Smooth muscle cell (in vitro differentiated cells): ENCODE measurements around the gene CORIN. TPM values are rescaled to one million over a fixed set of nuclear protein-coding genes. Genes with fewer than 3 reads are reported as not detected.

Source experiments
- DNase-seq: peaks from one replicate; lab custom pipeline; 2025; ENCODE audit not compliant: unreplicated experiment; lab: John Stamatoyannopoulos, UW
- H2AFZ ChIP-seq: fragments of 200-600 bp; sonication (generic); 2 replicates; pipeline ENCODE4 v1.6.0; 2016; ENCODE audit warnings: antibody characterized with exemption, low read depth, mild to moderate bottlenecking
- H3F3A ChIP-seq: fragments of 200-600 bp; sonication (generic); 2 replicates; pipeline ENCODE4 v1.6.0; 2017; ENCODE audit warnings: antibody characterized with exemption, low read depth
- H3K27ac ChIP-seq: fragments of 200-600 bp; sonication (generic); 2 replicates; pipeline ENCODE4 v1.5.1; 2016; ENCODE audit warnings: low read depth, mild to moderate bottlenecking
- H3K27me3 ChIP-seq: fragments of 200-600 bp; sonication (generic); 2 replicates; pipeline ENCODE4 v1.6.1; 2016; ENCODE audit warnings: low read depth, mild to moderate bottlenecking
- H3K36me3 ChIP-seq: fragments of 200-600 bp; sonication (generic); 2 replicates; pipeline ENCODE4 v1.5.1; 2016; ENCODE audit warnings: low read depth
- H3K4me1 ChIP-seq: fragments of 200-600 bp; sonication (generic); 2 replicates; pipeline ENCODE4 v1.5.1; 2016; ENCODE audit warnings: low read depth
- H3K4me2 ChIP-seq: fragments of 200-600 bp; sonication (generic); 2 replicates; pipeline ENCODE4 v1.6.0; 2016; ENCODE audit warnings: mild to moderate bottlenecking
- H3K4me3 ChIP-seq: fragments of 200-600 bp; sonication (generic); 2 replicates; pipeline ENCODE4 v1.5.1; 2016; ENCODE audit warnings: mild to moderate bottlenecking
- H3K79me2 ChIP-seq: fragments of 200-600 bp; sonication (generic); 2 replicates; pipeline ENCODE4 v1.6.0; 2016; ENCODE audit warnings: low read depth, mild to moderate bottlenecking
- H3K9ac ChIP-seq: fragments of 200-600 bp; sonication (generic); 2 replicates; pipeline ENCODE4 v1.6.0; 2016; ENCODE audit warnings: low read depth
- H3K9me3 ChIP-seq: fragments of 200-600 bp; sonication (generic); replicated peaks from 2 replicates; pipeline ENCODE4 v1.5.1; 2016; ENCODE audit warnings: low read depth
- H4K20me1 ChIP-seq: fragments of 200-600 bp; sonication (generic); 2 replicates; pipeline ENCODE4 v1.6.0; 2016; ENCODE audit warnings: low read depth
- CTCF ChIP-seq: fragments of 200-600 bp; sonication (generic); IDR thresholded peaks from 2 replicates; pipeline ENCODE4 v1.5.1; 2017; ENCODE audit warnings: borderline replicate concordance, mild to moderate bottlenecking, antibody characterized with exemption; ENCODE audit not compliant: insufficient read depth, poor library complexity, severe bottlenecking
- WGBS: methylation state at CpG from one replicate; pipeline ENCODE4 v1.1.7; 2016; ENCODE audit warnings: low lambda C conversion rate; 5-methylcytosine and 5-hydroxymethylcytosine counted together
- polyA plus RNA-seq: library from polyadenylated mRNA; unstranded; fragments of >200 nt; fragmentation: Nextera tagmentation; extraction: Ambion mirVana; gene quantifications from 2 replicates; pipeline ENCODE4 v1.2.1, GENCODE V29; 2016
- total RNA-seq: library from RNA; depleted of rRNA; stranded (reverse); fragments of >200 nt; gene quantifications from 2 replicates; pipeline ENCODE4 v1.2.3, GENCODE V29; 2014

Gene CORIN
- total and polyA plus RNA-seq, 2 experiments from 2014 or later, result 0.27 to 1.8 TPM

DNA sequence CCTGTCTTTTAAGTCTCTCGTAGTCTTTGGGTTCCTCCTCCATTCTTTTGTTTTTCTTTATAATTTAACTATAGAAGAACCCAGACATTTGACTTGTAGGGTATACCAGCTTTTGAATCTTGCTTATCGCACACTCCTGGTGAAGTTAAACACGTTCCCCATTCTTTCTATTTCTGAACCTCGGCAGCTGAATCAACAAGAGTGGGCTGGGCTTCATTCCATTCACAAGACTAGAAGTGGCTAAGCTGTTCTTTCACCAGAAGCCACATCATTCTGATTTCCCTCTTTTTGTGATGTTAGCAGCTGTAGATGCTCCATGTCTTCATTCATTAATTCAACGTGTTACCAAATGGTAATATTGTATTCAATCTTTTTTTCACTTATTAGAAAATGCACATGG is 167.9 kb downstream of the CORIN start:
- no peak for DNase-seq
- Histone ChIP-seq H3K36me3 (no peaks in the 10 kb centered on the region), H3F3A (no peaks in the 10 kb centered on the region), H3K4me3 (no peak overlapping the region), H3K9me3 (no peaks in the 10 kb centered on the region), H3K4me2 (no peak overlapping the region), H3K4me1 (no peaks in the 10 kb centered on the region), H3K27ac (no peak overlapping the region), H4K20me1 (no peaks in the 10 kb centered on the region), H3K27me3 (no peaks in the 10 kb centered on the region), H3K79me2 (no peaks in the 10 kb centered on the region), H3K9ac (no peak overlapping the region), H2AFZ (no peak overlapping the region)
- 77% methylated on average over 5 of the region's 5 CpGs for WGBS
- no peak for TF ChIP-seq CTCF

DNA sequence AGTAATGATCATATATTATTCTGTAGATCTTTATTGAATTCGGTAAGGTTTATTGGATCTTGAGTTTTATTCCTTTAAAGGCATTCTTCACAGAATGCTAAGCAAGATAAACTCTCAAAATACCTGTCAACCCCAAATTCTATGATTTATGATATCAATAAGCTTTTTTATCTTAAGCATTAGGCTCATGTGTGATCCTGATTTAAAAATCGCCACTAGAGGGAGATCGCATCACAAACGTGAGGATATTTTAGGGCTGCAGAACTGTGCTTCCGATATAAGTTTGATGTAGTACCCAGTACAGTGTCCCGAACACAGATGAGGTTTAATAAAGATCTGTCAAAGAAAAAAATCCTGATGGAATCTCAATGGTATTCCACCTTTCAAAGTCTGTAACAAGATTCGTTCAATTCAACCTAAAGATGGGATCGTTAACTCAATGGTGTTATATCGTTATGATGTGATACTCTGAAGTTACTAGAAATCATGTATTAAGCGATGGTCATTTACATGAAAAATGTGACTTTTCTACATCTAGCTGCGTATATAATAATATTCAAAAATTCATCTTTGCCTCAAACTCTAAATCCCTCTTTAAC is 169.0 kb downstream of the CORIN start:
- H3K27ac ChIP-seq, result no peak overlapping the region
- peak; percentile 82 for TF ChIP-seq CTCF
- DNase-seq, result no peak
- H3K36me3 ChIP-seq, result no peaks in the 10 kb centered on the region
- no peak overlapping the region for H3K4me2 ChIP-seq
- no peaks in the 10 kb centered on the region for H3K9me3 ChIP-seq
- H3K9ac ChIP-seq, result no peak overlapping the region
- H3K4me3 ChIP-seq, result no peak overlapping the region
- H4K20me1 ChIP-seq, result no peaks in the 10 kb centered on the region
- 40% methylated on average over 11 of the region's 11 CpGs for WGBS
- H3K27me3 ChIP-seq, result no peaks in the 10 kb centered on the region
- no peaks in the 10 kb centered on the region for H3F3A ChIP-seq
- H2AFZ ChIP-seq, result no peak overlapping the region
- H3K79me2 ChIP-seq, result no peaks in the 10 kb centered on the region
- no peaks in the 10 kb centered on the region for H3K4me1 ChIP-seq

DNA sequence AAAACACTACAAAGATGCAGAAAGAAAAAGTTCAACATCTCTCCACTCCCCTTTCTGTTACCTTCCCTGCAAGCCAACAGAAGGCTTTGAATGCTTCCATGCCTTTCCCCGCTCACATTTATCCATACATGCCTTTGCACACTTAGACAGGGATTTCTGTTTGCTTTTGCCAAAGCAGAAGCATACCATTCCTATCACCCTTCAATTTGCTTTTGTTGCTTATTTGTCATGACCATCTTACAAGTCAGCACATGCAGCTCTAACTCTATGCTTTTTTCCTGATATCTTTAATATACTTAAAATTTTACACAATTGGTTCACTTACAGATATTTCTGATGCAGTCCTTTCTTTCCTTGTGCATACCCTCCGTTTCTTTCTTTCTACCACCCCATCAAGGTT is 169.6 kb downstream of the CORIN start:
- H3K27ac ChIP-seq, result no peak overlapping the region
- no peak overlapping the region for H3K4me3 ChIP-seq
- no peaks in the 10 kb centered on the region for H3K9me3 ChIP-seq
- no peaks in the 10 kb centered on the region for H3K4me1 ChIP-seq
- no peak overlapping the region for H3K9ac ChIP-seq
- no peaks in the 10 kb centered on the region for H3K36me3 ChIP-seq
- TF ChIP-seq CTCF, result no peak
- DNase-seq, result no peak
- H3K27me3 ChIP-seq, result no peaks in the 10 kb centered on the region
- H2AFZ ChIP-seq, result no peak overlapping the region
- H3F3A ChIP-seq, result no peaks in the 10 kb centered on the region
- 84% methylated on average over 2 of the region's 2 CpGs for WGBS
- H4K20me1 ChIP-seq, result no peaks in the 10 kb centered on the region
- H3K4me2 ChIP-seq, result no peak overlapping the region
- H3K79me2 ChIP-seq, result no peaks in the 10 kb centered on the region

GRCh38 chr4:47667552-47667951 is 170.3 kb downstream of the CORIN start:
- Histone ChIP-seq H4K20me1 (no peaks in the 10 kb centered on the region), H3K79me2 (no peaks in the 10 kb centered on the region), H3K4me1 (no peaks in the 10 kb centered on the region), H3K27ac (no peak overlapping the region), H3K36me3 (no peaks in the 10 kb centered on the region), H3K4me3 (no peak overlapping the region), H3K9ac (no peak overlapping the region), H3K27me3 (no peaks in the 10 kb centered on the region), H2AFZ (no peak overlapping the region), H3K4me2 (no peak overlapping the region), H3F3A (no peaks in the 10 kb centered on the region), H3K9me3 (no peaks in the 10 kb centered on the region)
- DNase-seq, result no peak
- 71% methylated on average over 3 of the region's 3 CpGs for WGBS
- TF ChIP-seq CTCF, result no peak
